Neural cell (in vitro differentiated cells): Measurements from ENCODE around the gene TNS2.

Experiments used
- CTCF ChIP-seq: fragments of 450-650 bp; IDR thresholded peaks from 2 replicates; pipeline ENCODE4 v1.5.1; 2014; ENCODE audit warnings: antibody characterized with exemption, mild to moderate bottlenecking, moderate library complexity; ENCODE audit not compliant: poor library complexity, severe bottlenecking
- EZH2 ChIP-seq: fragments of 200-600, 300-800 bp; shearing (Covaris generic), sonication (generic); IDR thresholded peaks from 2 replicates; pipeline ENCODE4 v1.6.1; 2014; ENCODE audit warnings: antibody characterized with exemption, low read length, borderline replicate concordance, mild to moderate bottlenecking; ENCODE audit not compliant: insufficient read depth, poor library complexity, severe bottlenecking
- MXI1 ChIP-seq: fragments of 450-650 bp; conservative IDR thresholded peaks from 2 replicates; pipeline ENCODE4 v1.6.1; 2014; ENCODE audit warnings: antibody characterized with exemption, mild to moderate bottlenecking; ENCODE audit not compliant: poor library complexity, severe bottlenecking
- POLR2AphosphoS5 ChIP-seq: IDR thresholded peaks from 2 replicates; pipeline ENCODE4 v1.6.1; 2012
- REST ChIP-seq: IDR thresholded peaks from 2 replicates; pipeline ENCODE4 v1.6.1; 2012; ENCODE audit warnings: borderline replicate concordance
- SMC3 ChIP-seq: fragments of 450-650 bp; conservative IDR thresholded peaks from 2 replicates; pipeline ENCODE4 v1.6.1; 2014; ENCODE audit warnings: antibody characterized with exemption, mild to moderate bottlenecking, moderate library complexity; ENCODE audit not compliant: poor library complexity
- TAF1 ChIP-seq: IDR thresholded peaks from 2 replicates; pipeline ENCODE4 v1.6.1; 2012; ENCODE audit warnings: low read depth

GRCh38 chr12:53077030-53077429 is 27.2 kb downstream of the TNS2 start:
- TF ChIP-seq CTCF = no peak
- no peak for TF ChIP-seq REST
- no peak for TF ChIP-seq TAF1
- TF ChIP-seq EZH2 = no peak
- no peak for TF ChIP-seq SMC3
- no peak for TF ChIP-seq MXI1
- TF ChIP-seq POLR2AphosphoS5 = no peak
